Medulla oblongata (tissue), 1 donor: Measurements from ENCODE around the gene SPG21.

Source experiments
- DNase-seq: peaks from one replicate; pipeline ENCODE4 v3.0.0-alpha.2; 2015; ENCODE audit errors: extremely low spot score

Gene SPG21

DNA sequence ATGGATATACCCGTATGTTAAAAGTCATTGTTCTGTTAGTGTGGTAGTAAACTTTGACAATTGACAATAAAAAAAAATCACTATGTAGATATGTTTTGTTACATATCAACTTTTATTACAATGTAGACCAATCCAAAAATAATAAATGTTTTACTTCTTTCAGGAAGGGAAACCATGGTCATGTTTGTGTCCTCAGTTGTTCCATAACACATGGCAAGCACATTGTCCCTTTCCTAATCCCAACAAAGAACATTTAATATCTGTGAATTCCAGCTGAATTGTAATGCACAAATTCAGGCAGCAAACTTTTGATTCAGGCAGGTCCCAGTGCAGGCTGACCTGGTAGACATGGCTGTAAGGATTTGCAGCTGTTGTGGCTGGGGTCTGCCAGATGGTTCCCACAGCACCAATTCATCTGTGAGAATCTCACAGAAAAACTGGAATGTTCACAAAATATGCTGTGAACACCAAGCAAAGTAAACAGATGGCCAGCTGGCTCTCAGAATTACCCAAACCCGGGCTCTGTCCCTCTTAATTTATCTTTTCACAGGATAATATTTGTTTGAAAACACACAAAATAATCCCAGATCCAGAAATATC, 1.9 kb upstream of the SPG21 start:
- DNase-seq, result no peak

DNA sequence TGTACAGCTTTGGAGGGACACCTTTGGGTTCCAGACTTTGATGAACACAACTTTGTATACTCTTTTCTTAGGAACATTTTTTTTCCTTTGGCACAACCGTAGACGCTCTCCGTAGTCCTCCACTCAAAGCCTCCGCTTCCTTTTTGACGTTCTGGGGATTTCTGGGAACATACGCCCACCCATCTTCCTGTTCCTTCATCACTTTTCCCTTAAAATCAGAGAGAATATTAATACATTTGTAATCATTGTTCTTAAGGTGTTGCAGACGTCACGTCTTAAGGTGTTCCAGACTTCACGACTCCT, 405 bp upstream of the SPG21 start:
- no peak for DNase-seq

DNA sequence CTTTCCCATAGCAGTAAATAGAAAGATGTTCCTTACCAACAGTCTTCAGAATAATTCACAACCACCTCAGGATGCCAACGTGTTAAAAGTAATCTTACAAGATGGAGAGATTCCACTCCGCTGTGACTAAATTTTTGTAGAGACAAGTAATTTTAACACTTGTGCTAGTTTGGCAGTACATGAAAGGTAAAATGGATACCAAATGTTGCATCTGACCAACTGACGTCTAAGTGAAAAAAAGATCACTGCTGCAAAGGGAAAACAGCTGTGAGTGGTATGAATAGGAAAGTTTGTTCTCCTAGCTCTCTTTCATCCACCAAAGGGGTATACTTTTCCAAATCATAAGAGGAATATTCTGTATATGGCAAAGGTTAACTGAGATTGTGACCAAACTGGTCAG, 2.6 kb downstream of the SPG21 start:
- DNase-seq, result no peak

DNA sequence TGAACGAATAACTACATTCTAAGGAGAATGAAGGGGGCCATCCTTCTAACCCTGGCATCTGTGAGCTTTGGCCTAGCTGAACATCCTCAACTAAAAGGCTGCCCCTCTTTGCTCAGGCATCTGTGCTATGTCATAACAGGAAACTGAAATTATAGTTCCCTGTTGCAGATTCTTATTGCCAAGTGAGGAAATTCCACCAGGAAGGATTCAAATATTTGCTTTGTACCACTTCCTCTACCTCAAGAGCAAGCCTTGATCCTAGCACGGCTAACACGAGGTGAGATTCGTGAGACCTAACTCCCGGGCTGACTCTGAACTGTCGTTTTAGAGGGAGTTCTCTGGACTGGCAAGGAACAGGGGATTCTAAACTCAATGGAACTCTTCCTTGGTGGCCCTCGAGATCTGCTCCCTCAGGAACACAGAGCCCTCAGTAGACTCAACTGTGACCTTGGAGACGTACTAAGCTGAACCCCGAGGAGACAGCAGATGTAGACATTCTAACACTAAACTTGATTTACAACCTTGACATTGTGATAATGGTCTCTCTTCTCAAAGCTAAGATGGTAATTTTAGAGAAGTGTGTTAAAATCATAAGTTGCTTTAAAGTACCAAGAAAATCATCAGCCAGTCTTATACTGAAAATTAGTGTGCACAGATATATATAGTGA, 4.2 kb downstream of the SPG21 start:
- DNase-seq, result peak; percentile 19

DNA sequence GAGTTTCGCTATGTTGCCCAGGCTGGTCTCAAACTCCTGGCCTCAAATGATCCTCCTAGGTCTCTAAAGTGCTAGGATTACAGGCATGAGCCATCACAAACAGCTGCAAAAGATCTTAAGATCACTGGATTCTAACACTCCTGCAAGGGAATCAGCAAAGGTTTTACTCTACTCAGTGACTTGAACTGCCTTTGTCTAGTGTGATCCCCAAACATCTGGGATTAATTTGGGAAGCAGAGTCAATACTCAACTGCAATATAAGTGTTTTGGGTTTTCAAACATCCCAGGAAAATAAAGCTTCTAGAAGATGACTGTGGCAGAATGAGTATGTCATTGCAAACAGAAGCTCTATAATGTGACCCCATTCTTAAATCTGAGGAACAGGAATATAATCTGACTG, 7.2 kb downstream of the SPG21 start:
- DNase-seq, result no peak

DNA sequence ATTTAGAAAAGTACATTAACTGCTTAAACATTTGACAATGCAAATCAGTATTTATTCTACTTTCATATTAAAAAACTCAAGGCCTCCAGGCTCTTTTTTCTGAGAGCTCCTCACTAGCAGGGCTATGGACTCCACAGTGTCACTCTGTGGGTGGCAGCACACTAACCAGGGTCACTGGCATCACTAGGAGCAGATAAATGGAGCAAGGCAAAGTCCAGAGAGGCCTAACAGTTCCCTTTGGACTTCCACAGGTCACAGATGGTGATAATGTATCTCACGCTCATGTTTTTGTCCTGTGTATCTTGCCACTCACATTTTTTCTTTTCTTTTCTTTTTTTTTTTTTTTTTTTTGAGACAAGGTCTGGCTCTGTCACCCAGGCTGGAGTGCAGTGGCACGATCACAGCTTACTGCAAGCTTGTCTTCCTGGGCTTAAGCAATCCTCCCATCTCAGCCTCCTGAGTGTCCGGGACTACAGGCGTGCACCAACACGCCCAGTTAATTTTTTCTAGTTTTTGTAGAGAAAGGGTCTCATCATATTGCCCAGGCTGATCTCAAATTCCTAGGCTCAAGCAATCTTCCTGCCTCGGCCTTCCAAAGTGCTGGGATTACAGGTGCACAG, 7.8 kb downstream of the SPG21 start:
- peak; percentile 26 for DNase-seq

DNA sequence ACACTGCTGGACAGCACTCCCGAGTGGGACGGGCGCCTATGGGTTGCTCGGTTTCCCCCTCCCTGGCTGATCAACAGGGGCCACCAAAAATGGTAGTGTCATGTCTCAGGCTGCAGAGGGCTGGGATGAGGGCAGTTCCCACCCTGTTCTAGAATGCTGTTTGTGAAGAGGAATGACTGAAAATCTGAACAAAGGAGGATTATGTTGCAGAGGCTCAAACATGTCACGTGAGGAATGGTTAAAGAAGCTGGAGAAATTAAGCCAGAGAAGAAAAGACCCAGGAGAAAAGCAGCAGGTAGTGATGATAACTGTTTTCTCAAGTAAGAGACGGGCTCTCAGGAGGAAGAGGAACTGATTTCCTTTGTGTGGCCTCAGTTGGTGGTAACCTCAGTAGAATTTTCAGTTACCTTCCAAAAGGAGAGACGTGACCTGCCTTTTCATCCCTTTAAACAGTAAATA, 10.4 kb downstream of the SPG21 start:
- DNase-seq, result peak; percentile 50

DNA sequence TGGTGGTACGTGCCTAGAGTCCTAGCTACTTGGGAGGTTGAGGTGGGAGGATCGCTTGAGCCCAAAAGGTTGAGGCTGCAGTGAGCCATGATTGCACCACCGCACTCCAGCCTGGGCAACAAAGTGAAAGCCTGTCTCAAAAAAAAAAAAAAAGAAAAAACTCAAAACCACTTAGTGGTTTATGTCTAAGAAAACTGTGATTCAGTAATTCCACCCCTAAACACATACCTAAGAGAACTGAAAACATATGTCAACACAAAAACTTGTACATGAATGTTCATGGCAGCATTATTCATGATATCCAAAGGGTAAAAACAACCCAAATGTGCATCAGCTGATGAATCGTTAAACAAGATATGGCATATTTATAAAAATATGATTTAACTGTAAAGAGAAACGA, 14.3 kb downstream of the SPG21 start:
- no peak for DNase-seq

DNA sequence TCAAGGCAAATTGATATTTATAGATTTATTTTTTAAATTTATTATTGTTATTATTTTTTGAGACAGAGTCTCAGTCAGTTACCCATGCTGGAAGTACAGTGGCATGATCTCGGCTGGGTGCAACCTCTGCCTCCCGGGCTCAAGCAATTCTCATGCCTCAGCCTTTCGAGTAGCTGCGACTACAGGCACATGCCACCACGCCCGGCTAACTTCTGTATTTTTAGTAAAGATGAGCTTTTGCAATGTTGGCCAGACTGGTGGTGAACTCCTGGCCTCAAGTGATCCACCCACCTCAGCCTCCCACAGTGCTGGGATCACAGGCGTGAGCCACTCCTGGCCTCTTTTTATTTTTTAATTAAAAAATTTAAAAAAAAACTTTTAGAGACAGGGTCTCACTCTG, 19.0 kb downstream of the SPG21 start:
- no peak for DNase-seq

DNA sequence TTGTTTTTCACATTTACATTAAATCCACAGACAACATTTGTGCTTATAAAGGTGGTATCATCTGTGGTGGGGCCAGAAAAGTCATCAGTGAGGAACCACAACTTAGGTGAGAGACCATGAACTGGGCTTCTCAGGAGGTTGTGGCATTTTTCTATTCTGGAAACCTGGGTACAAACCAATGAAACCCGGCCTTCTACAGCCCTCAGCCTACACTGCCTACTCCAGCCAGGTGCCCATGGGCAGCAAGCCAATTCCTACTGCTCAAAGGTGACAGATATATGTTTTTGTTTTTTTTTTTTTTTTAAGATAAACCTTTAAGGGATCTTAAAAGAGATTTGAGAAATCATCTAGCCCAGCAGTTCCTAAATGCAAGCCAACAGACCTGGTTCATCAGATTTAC, 20.3 kb downstream of the SPG21 start:
- DNase-seq, result no peak

DNA sequence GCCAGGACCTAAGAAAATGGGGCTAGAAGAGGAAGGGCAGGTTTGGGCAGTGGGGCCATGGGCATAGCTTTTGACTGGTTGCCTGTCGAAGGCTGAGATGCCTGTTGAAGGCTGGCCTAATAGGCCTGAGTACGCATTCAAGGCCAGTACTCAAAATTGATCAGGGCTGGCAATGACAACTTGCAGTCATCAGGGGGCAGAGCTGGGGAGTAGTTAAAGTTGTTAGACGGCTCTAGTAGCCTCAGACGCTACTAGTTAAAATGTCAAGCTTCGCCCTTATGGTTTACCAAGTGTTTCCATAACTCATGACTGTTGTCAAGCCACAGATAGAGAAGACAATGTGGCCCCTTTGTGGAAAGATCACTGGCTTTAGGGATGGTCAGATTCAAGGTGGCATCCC, 28.7 kb downstream of the SPG21 start:
- DNase-seq, result no peak

DNA sequence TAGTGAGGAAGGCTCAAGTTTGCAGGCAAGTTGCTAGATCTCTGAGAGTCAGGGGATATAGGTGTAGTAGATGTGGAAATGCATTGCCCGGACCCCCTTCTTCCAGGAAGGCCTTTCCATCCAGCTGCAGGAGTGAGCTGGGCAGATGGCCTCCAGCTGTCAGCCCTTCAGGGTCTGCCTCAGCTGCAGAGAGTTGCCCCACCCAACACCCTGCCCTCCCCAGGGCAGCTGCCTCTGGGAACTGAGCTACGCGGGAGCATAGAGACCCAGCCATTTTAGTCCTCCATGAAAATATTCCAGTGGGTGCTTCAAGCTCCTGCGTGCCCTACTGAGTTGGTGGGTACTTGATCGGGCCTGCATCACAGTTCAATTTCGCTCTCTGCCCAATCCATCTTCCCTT, 29.6 kb downstream of the SPG21 start:
- DNase-seq, result no peak

DNA sequence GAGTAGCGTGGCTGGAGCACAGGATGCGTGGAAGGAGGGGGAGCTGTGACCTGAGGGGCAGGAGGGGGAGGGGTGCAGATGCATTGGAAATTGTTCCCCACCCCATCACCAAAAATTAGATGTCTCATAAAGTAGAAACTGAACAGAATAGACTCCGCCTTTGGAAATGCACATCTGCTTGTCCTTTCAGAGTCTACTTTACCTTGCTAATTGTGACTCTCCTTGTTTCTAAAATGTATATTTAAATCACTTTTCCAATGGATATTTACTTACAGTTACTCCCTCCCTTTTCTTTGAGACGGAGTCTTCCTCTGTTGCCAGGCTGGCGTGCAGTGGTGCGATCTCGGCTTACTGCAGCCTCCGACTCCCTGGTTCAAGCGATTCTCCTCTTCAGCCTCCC, 30.6 kb downstream of the SPG21 start:
- DNase-seq, result no peak

DNA sequence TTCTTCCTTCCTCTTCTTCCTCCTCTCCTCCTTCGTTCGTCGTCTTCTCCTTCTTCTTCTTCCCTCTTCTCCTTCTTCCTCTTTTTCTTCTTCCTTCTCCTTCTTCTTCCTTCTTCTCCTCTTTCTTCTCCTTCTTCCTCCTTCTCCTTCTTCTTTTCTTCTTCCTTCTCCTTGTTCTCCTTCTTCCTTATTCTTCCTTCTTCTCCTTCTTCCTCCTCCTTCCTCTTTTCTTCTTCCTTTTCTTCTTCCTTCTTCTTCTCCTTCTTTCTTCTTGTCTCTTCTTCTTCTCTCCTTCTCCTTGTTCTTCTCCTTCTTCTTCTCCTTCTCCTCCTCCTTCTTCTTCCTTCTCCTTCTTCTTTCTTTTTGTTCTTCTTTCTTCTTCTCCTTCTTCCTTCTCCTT, 35.3 kb downstream of the SPG21 start:
- DNase-seq, result no peak

DNA sequence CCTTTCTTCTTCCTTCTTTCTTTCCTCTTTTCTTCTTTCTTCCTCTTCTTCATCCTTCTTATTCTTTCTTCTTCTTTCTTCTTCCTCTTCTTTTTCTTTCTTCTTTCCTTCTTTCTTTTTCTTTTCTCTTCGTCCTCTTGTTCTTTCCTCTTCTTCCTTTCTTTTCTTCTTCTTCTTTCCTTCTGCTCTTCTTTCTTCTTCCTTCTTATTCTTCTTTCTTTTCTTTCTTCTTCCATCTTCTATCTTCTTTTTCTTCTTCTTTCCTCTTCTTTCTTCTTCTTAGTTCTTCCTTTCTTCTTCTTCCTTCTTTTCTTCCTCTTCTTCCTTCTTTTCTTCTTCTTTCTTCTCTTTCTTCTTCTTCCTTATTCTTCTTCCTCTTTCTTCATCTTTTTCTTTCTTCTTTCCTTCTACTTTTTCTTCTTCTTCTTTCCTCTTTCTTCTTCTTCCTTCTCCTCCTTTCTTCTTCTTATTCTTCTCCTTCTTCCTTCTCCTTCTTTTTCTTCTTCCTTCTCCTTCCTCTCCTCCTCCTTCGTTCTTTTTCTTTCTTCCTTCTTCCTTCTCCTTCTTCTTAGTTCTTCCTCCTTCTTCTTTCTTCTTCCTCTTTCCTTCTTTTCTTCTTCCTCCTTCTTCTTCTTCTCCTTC, 37.8 kb downstream of the SPG21 start:
- DNase-seq, result no peak

DNA sequence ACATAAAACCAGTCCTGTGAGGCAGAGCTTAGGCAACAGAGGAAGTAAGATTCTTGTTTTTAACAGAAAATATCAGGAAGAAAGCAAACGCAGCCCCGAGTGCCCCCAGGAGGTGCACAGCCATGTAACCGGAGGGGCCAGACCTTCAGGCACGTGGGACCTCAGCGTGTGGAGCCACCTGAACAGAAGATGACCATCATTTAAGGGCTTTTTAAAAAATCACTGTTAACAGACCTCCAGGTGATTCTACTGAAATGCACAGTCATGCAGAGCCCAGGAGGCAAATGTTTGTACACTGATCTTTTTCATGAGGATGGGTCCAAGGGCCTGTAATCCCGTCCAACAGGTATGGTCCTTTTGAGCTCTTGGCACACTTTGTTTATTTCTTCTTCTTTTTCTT, 38.8 kb downstream of the SPG21 start:
- no peak for DNase-seq

DNA sequence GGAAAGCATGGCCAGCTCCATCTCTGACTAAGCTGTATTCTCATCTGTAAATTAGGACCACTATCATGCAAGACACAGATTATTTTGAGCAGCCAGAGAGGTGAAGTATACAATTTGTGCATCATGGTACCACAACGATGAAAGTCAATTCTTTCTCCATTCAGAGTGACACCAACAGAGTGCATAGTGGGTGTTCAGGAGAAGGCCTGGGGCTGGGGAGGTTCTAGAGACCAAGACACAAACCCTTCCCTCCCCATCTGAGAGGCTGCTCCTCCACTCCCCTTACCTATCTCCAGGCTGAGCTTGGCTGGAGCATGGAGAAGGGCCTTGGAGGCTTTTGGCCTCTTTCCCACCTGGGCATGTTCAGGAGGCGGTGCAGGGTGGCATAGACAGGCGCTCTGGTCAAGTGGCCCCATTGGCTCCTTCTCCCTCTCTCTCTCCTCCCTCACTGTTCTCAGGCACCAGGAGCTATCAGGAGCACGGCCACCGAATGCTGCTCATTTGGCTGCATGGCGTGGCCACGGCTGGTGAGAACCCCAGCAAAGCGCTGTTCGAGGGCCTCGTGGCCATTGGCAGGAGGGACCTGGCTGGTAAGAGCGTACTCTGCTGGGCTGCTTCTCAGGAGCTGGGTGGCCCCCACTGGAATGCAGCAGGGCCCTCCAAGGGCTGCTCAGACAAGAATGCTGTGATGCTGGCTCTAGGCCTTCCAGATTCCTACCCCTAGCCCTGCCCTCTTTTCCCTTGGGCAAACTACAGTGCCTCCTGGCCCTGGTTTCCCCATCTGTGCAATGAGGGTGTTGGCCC, 40.1 kb downstream of the SPG21 start:
- DNase-seq, result no peak

DNA sequence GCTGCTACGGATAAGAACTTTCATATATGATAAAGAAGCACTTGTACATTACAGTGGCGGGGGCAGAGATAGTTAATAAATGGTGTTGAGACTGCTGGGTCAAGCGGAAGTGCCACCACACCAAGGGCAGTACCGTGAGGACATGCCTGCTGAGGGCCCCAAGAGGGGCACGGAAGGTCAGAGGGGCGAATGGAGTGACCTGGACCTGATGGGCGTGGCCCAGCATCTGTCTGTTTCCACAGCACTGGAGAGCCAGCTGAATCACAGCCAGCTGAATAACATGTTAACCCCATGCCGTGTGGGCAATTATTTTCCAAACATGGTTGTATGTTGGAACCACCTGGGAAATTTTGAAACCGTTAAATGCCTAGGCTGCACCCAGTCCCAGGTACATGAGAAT, 40.8 kb downstream of the SPG21 start:
- DNase-seq, result no peak

DNA sequence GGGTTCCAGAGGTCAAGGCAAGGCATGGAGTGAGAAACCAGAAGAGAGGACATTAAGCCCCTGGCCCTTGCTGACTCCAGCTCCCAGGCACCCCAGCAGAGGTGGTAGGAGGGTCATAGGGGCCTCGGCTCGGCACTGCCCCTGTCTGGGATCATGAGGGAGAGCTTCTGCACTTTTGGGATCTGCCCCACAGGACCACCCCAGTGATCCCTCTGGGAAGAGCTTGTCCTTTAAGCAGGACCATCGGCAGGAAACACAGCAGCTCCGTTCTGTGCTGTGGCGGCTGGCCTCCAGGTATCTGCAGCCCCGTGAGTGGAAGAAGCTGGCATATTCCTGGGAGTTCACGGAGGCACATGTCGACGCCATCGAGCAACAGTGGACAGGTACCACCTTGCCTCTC, 42.5 kb downstream of the SPG21 start:
- DNase-seq, result no peak

DNA sequence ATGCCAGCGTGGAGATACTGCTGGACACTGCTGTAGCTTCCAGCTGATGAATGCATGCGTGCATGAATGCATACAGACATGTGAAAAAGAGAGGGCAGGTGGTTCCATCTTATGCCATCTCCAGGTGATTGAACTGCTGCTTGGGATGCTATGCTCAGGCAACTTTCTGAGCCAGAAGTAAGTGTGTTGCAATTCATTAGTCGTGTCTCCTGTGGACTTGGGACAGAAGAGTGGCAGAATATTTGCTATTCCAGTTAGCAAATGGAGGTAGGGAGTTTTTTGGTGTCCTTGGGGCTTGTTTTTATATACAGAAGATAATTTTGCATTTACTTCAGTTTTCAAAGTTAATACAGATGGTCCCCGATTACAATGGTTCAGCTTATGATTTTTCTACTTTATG, 44.8 kb downstream of the SPG21 start:
- no peak for DNase-seq

DNA sequence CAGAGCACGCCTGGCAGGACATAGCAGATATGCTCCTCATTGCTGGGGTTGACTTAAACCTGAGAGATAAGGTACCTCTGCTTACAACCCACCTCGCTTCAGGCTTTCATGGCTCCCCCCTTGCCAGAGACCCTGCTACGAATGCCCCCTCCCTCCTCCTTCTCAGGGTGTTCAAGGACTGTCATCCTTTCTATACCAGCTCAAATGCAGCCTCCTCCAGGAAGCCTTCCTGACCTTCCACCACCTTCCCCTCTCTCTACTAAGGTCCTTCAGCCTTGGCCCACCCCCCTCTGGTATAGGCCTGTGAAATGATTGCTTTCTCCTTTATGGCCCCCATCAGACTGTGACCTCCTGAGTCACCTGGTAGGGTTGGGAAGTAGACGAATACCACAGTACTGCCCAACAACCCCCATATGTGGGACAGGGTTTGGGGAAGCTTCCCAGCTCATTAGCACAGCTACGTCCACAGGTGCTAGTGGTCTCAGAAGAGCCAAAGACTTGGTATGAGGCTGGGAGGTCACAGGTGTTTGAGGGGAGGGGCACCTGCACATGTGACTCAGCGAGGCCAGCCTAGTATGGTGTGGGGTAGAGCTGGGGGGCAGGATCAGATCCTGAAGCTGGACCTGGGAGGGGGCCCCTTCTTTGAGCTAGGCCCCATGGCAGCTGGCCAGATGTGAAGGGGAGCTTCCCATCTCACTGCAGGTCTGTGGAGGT, 46.0 kb downstream of the SPG21 start:
- no peak for DNase-seq

DNA sequence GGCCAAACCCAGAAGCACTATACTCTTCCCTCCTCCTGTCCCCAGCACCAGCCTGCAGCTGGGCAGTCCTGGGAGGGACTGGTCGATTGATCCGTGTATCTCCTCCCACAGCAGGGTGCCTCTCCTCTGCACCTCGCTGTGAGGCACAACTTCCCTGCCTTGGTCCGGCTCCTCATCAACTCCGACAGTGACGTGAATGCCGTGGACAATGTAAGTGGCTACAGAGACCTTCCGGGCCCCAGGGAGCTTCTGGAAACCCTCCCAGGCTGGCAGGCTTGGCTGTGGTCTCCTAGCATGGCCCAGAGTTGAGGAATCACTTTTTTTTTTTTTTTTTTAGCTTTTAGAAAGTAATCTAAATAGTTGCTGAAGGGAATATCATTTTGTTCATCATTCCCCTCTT, 47.4 kb downstream of the SPG21 start:
- DNase-seq, result no peak
